ENCODE data around the gene PEX7.

PEX7 gene

DNA sequence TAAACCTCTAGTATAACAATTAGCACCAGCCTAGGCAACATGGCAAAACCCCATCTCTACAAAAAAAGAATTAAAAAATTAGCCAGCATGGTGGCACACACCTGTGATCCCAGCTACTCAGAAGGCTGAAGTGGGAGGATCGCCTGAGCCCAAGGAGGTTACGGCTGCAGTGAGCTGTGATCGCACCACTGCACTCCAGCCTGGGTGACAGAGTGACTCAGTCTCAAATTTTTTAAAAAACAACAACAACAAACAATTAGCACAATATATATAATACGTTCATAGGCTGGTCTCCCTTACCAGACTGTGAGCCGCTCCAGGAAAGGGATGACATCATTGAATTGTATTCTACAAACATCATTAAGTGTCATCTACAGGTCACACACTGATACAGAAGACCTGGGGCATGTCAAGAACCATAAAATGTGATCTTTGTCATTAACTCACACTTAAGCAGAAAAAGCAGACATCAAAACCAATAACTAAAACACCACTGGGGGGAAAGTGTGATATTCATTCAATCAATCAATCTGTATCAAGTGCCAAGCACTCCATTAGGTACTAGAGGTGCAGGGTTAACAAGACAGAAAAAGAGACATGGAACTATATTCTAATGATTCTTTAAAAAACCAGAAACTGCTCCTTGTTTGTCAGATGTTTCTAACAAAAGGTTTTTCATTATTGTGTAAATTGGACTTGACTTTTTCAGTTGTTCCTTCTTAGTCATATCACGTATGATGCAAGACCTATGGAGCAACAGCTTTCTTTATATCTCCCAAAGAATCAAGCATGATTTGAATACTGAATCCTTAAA is 48.0 kb upstream of the PEX7 start:
- Histone ChIP-seq H2AFZ (ENCODE audit: low read length) (no peak overlapping the region), H3K9me2 (replicated peaks; ENCODE audit: insufficient read depth, low read length) (no peaks in the 10 kb centered on the region), H3K4me3 (ENCODE audit: low read length) (no peak overlapping the region), H3K27me3 (replicated peaks; ENCODE audit: insufficient read depth, low read length) (no peaks in the 10 kb centered on the region), H3F3A (ENCODE audit: insufficient read depth, low read length) (peaks cover 3% of the 10 kb centered on the region; the same call in 1 of the 2 replicates), H3K79me2 (ENCODE audit: low read length) (peaks cover 62% of the 10 kb centered on the region), H3K27ac (ENCODE audit: low read length) (no peak overlapping the region), H3K4me2 (ENCODE audit: low read depth, low read length) (no peak overlapping the region), H3K9me3 (replicated peaks; ENCODE audit: insufficient read depth, low read length) (no peaks in the 10 kb centered on the region), H3K9ac (ENCODE audit: low read length) (no peak overlapping the region), H3K4me1 (ENCODE audit: low read length) (peaks cover 13% of the 10 kb centered on the region), H4K20me1 (ENCODE audit: insufficient read depth, low read length) (no peaks in the 10 kb centered on the region), H3K36me3 (replicated peaks; ENCODE audit: insufficient read depth, low read length) (no peaks in the 10 kb centered on the region)
- TF ChIP-seq EZH2phosphoT487 (IDR thresholded peaks at IDR 0.05; ENCODE audit: low read length) (no peak), EZH2 (optimal IDR thresholded peaks at IDR 0.05; ENCODE audit: low read depth, low read length) (no peak)
- TF ChIP-seq, protein P1, sequence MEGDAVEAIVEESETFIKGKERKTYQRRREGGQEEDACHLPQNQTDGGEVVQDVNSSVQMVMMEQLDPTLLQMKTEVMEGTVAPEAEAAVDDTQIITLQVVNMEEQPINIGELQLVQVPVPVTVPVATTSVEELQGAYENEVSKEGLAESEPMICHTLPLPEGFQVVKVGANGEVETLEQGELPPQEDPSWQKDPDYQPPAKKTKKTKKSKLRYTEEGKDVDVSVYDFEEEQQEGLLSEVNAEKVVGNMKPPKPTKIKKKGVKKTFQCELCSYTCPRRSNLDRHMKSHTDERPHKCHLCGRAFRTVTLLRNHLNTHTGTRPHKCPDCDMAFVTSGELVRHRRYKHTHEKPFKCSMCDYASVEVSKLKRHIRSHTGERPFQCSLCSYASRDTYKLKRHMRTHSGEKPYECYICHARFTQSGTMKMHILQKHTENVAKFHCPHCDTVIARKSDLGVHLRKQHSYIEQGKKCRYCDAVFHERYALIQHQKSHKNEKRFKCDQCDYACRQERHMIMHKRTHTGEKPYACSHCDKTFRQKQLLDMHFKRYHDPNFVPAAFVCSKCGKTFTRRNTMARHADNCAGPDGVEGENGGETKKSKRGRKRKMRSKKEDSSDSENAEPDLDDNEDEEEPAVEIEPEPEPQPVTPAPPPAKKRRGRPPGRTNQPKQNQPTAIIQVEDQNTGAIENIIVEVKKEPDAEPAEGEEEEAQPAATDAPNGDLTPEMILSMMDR (IDR thresholded peaks at IDR 0.05; ENCODE audit: low read length): no peak
- no peak for DNase-seq

DNA sequence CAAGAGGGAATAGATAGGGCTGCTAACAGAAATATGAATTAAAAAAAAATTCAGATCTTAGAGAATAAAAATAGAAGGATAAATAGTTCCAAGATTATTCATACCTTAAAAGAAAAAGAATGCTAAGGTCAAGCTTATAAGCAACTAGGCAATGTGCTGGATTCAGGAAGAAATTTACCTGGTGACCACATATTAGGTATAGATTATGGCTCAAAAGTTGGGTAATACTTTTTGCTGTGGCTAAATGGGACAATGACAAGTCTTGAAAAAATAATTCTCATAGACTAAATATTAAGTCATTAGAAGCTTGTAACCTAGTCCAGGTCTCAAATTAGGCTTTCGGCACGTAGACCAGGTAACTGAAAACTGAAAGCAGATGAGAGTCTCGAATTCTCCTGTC is 47.3 kb upstream of the PEX7 start:
- Histone ChIP-seq H3K4me1 (ENCODE audit: low read length) (peaks cover 13% of the 10 kb centered on the region), H3K27ac (ENCODE audit: low read length) (no peak overlapping the region), H3K9ac (ENCODE audit: low read length) (no peak overlapping the region), H3K79me2 (ENCODE audit: low read length) (peaks cover 68% of the 10 kb centered on the region), H3K4me3 (ENCODE audit: low read length) (no peak overlapping the region), H3K9me3 (replicated peaks; ENCODE audit: insufficient read depth, low read length) (no peaks in the 10 kb centered on the region), H3K36me3 (replicated peaks; ENCODE audit: insufficient read depth, low read length) (no peaks in the 10 kb centered on the region), H3K4me2 (ENCODE audit: low read depth, low read length) (no peak overlapping the region), H2AFZ (ENCODE audit: low read length) (no peak overlapping the region), H3K27me3 (replicated peaks; ENCODE audit: insufficient read depth, low read length) (no peaks in the 10 kb centered on the region), H3K9me2 (replicated peaks; ENCODE audit: insufficient read depth, low read length) (no peaks in the 10 kb centered on the region), H3F3A (ENCODE audit: insufficient read depth, low read length) (peaks cover 3% of the 10 kb centered on the region; the same call in 1 of the 2 replicates), H4K20me1 (ENCODE audit: insufficient read depth, low read length) (no peaks in the 10 kb centered on the region)
- no peak for DNase-seq
- TF ChIP-seq EZH2phosphoT487 (IDR thresholded peaks at IDR 0.05; ENCODE audit: low read length): no peak
- TF ChIP-seq, protein P1 (IDR thresholded peaks at IDR 0.05; ENCODE audit: low read length): no peak
- TF ChIP-seq EZH2 (optimal IDR thresholded peaks at IDR 0.05; ENCODE audit: low read depth, low read length): no peak

DNA sequence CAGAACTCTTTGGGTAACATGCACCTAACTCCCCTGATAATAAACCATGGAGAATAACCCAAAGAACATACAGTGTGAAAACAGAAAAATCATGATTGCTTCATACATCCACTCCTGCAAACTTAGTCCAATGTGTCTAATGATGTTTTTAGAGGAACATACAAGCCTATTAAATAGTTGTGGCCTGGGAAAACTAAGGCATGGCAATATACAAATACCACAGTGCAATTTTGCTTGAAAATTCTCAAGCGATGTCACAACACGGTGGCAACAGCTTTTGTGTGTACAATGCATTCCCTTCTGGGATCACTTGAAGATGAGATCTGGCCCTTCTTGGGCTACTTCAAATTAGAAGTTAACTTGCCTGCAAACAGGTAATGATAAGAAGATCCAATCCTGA is 46.8 kb upstream of the PEX7 start:
- Histone ChIP-seq H3K4me1 (ENCODE audit: low read length) (peaks cover 13% of the 10 kb centered on the region), H3K4me3 (ENCODE audit: low read length) (no peak overlapping the region), H3K27me3 (replicated peaks; ENCODE audit: insufficient read depth, low read length) (no peaks in the 10 kb centered on the region), H3K9me2 (replicated peaks; ENCODE audit: insufficient read depth, low read length) (no peaks in the 10 kb centered on the region), H3F3A (ENCODE audit: insufficient read depth, low read length) (peaks cover 3% of the 10 kb centered on the region; the same call in 1 of the 2 replicates), H3K79me2 (ENCODE audit: low read length) (peaks cover 69% of the 10 kb centered on the region), H4K20me1 (ENCODE audit: insufficient read depth, low read length) (no peaks in the 10 kb centered on the region), H3K27ac (ENCODE audit: low read length) (no peak overlapping the region), H3K9me3 (replicated peaks; ENCODE audit: insufficient read depth, low read length) (no peaks in the 10 kb centered on the region), H2AFZ (ENCODE audit: low read length) (no peak overlapping the region), H3K4me2 (ENCODE audit: low read depth, low read length) (no peak overlapping the region), H3K9ac (ENCODE audit: low read length) (no peak overlapping the region), H3K36me3 (replicated peaks; ENCODE audit: insufficient read depth, low read length) (no peaks in the 10 kb centered on the region)
- TF ChIP-seq EZH2phosphoT487 (IDR thresholded peaks at IDR 0.05; ENCODE audit: low read length): no peak
- no peak for TF ChIP-seq EZH2 (optimal IDR thresholded peaks at IDR 0.05; ENCODE audit: low read depth, low read length)
- TF ChIP-seq, protein P1 (IDR thresholded peaks at IDR 0.05; ENCODE audit: low read length): no peak
- DNase-seq: no peak
